HG03103 (cell line): Measurements from ENCODE around the gene CAMTA1.
"Not testable (repeated sequence)": the region's sequence is repeated elsewhere in the genome, so short reads cannot be mapped to it uniquely, and the experiment has no call there.

Experiments used
- ATAC-seq: cut with Tn5 transposase; IDR thresholded peaks from one replicate; pipeline ENCODE4 v1.9.1; 2021; ENCODE audit warnings: low read depth; ENCODE audit not compliant: unreplicated experiment

CAMTA1 gene, protein sequence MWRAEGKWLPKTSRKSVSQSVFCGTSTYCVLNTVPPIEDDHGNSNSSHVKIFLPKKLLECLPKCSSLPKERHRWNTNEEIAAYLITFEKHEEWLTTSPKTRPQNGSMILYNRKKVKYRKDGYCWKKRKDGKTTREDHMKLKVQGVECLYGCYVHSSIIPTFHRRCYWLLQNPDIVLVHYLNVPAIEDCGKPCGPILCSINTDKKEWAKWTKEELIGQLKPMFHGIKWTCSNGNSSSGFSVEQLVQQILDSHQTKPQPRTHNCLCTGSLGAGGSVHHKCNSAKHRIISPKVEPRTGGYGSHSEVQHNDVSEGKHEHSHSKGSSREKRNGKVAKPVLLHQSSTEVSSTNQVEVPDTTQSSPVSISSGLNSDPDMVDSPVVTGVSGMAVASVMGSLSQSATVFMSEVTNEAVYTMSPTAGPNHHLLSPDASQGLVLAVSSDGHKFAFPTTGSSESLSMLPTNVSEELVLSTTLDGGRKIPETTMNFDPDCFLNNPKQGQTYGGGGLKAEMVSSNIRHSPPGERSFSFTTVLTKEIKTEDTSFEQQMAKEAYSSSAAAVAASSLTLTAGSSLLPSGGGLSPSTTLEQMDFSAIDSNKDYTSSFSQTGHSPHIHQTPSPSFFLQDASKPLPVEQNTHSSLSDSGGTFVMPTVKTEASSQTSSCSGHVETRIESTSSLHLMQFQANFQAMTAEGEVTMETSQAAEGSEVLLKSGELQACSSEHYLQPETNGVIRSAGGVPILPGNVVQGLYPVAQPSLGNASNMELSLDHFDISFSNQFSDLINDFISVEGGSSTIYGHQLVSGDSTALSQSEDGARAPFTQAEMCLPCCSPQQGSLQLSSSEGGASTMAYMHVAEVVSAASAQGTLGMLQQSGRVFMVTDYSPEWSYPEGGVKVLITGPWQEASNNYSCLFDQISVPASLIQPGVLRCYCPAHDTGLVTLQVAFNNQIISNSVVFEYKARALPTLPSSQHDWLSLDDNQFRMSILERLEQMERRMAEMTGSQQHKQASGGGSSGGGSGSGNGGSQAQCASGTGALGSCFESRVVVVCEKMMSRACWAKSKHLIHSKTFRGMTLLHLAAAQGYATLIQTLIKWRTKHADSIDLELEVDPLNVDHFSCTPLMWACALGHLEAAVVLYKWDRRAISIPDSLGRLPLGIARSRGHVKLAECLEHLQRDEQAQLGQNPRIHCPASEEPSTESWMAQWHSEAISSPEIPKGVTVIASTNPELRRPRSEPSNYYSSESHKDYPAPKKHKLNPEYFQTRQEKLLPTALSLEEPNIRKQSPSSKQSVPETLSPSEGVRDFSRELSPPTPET (N-terminal part only)

DNA sequence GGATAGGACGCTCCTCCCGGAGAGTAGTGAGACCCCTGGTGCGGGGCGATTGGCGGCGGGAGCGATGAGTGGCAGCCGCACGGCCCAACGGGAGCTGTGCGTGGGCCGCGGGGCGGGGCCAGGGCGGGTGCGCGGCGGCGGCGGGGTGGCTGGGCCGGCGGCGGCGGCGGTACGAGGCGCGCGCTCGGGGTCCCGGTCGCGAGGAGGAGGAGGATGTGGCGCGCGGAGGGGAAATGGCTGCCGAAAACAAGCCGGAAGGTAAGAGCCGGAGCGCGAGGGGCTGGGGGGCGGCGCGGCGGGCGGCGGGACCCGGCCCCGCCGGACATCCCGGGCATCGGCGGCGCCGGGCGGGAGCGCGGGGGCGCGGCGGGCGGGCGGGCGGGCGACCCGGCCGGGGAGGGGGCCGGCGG, at the start of gene CAMTA1:
Gene CAMTA1, plus strand, starts transcription at position 137 of the 410 bp plus-strand sequence. Its CDS starts 77 bp downstream, at position 214.
- ATAC-seq, result peak; percentile 72

DNA sequence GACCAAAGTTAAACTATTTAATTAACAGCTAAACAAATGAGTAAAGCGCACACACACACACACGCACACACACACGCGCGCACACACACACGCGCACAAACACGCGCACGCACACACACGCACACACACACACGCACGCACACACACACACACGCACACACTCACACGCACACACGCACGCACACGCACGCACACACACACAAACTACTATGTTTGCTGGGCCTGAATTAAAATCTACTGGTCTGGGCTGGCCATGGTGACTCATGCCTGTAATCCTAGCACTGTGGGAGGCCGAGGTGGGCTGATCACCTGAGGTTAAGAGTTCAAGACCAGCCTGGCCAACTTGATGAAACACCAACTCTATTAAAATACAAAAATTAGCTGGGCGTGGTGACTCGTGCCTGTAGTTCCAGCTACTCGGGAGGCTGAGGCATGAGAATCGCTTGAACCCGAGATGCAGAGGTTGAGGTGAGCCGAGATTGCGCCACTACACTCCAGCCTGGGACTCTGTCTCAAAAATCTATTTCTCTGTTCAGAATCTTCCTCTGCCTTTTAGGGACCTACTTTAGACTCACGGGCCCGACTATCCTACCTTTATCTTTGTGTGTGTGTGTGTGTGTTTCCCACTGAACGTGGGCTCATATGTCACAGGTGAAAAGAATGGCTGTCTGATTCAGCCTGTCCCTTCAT, 46.1 kb upstream of the CAMTA1 start:
- no peak for ATAC-seq

DNA sequence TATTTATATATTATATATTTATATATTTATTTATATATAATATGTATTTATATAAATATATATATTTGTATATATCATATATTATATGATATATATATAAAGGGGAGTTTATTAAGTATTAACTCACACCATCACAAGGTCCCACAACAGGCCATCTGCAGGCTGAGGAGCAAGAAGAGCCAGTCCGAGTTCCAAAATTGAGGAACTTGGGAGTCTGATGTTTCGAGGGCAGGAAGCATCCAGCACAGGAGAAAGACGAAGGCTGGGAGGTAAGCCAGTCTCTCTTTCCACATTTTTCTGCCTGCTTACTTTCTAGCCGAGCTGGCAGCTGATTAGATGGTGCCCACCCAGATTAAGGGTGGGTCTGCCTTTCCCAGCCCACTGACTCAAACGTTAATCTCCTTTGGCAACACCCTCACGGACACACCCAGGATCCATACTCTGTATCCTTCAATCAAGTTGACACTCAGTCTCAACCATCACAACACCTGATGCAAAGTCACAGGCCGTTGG, 42.5 kb upstream of the CAMTA1 start:
- not testable (repeated sequence) for ATAC-seq

DNA sequence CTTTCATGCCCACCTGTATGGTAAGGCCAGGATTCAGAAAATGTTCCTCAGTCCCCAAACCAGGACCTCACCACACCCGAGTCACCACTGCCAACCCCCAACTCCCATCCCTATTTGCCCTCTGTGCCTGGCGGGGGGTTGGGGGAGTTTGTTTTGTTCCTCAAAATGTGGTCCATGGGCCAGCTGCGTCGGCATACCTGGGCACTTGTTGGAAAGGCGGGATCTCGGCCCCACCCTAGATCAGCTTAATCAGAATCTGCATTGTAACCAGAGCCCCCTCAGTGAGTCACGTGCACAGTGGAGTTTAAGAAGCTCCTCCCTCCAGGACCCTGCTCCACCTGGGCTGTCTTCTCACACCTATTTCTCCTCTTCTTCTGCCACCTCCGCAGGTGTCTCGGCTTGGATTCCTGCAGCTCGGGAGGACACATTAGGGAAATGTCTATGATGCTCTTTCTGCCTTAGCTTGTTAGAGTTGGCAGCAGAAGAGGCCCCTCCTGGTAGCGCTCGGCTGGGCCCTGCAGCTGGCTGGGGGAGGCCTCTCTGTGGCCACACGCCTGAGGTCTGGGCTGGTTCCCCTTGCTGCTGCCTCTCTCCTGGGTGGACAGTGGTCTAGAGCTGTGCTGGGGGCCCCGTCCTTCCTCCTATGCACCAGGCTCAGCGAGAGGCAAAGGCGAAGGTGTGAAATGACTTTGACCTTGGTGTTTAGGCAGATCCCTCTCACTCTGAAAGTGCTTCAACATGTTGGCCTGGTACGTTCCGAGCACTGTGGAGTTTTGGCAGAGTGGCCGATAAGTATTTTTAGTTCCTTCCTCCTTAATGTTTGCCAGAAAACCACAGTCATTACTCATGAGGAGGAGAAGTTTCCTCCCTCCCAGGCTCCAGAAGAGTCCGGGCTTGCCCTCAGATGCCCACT, 41.8 kb upstream of the CAMTA1 start:
- ATAC-seq, result no peak

DNA sequence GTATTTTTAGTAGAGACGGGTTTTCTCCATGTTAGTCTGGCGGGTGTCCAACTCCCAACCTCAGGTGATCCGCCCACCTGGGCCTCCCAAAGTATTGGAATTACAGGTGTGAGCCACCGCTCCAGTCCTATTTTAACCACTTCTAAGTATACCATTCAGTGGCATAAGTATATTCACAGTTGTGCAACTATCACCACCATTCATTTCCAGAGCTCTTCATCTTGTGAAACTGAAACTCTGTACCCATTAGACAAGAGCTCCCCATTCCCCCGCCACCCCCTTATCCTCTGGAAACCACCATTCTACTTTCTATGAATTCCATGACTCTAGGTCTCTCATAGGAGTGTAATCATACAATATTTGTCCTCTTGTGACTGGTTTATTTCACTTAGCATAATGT, 40.2 kb upstream of the CAMTA1 start:
- no peak for ATAC-seq

DNA sequence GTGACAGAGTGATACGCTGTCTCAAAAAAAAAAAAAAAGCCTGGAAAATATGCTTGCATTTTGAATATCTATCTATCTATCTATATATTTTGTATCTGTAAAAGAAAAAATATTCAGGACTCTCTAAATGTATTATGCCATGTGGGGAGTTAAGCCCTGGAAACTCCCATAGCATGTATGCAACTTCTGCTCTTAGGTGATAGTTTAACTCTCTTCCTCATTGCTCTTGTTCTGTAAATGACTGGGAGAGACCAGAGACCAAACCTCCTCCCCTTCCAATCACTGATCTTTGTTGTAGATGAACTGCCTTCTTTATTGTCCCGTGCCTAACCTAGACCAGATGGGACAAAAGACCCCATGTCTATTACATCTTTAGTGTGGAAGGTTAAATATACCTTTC, 37.6 kb upstream of the CAMTA1 start:
- ATAC-seq, result no peak

DNA sequence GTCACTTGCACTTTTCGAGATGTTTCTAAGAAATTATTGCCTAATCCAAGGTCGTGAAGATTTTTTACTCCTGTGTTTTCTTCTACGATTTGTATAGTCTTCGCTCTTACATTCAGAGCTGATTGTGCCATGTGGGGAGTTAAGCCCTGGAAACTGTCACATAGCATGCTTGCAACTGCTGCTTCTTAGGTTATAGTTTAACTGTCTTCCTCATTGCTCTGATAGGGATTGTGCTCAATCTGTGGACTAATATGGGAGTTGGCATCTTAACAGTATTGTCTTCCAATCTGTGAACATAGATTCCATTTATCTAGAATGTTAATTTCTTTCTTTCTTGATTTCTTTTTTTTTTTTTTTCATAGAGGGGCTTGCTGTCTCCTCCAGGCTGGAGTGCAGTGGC, 34.8 kb upstream of the CAMTA1 start:
- no peak for ATAC-seq

DNA sequence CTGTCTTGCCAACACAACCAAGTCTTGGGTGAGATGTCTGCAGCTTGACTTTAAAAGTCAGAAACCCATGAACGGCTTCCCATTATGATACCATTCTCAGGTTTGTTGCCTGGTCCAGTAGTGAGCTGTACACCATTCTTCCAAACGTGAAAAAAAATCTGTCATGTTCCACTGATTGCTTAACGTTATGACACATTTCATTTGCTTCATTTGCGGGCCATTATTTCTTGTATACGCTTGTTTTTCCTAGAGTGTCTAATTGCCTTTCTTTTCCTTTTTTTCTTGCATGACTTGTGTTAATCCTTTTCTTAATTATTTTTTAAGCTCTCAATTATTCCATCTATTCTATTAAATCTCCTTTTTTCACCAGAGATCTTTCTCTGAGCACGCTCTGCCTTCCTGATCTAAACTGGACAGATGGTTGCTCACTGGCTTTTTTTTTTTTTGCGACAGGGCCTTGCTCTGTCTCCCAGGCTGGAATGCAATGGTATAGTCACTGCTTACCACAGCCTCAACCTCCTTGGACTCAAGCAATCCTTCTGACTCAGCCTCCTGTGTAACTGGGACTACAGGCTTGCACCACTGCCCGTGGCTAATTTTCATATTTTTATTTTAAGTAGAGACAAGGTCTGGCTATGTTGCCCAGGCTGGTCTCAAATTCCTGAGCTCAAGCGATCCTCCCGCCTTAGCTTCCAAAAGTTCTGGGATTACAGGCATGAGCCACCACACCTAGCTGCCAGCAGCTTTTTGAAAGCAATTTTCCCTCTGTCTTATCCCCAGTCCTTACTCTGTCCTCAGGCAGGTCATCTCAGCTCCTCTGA, 31.7 kb upstream of the CAMTA1 start:
- ATAC-seq, result no peak

DNA sequence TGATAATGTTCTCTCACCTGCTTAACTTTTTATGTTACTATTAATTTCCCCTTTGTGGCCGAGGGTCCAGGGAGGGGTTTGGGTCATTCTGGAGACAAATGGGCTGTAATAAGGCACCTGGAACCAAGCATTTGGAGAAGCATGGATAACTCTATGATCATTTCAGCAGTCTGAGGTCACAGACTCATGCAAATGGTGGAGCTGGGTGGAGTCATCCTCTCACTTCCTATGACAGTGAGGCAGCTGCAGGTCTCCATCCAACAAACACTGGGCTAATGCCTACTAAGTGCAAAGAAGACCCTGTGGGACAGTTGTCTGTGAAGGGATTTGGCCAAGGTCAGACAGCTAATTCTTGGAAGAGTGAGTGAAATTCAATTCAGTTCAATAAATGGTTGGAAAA, 28.8 kb upstream of the CAMTA1 start:
- ATAC-seq, result no peak

DNA sequence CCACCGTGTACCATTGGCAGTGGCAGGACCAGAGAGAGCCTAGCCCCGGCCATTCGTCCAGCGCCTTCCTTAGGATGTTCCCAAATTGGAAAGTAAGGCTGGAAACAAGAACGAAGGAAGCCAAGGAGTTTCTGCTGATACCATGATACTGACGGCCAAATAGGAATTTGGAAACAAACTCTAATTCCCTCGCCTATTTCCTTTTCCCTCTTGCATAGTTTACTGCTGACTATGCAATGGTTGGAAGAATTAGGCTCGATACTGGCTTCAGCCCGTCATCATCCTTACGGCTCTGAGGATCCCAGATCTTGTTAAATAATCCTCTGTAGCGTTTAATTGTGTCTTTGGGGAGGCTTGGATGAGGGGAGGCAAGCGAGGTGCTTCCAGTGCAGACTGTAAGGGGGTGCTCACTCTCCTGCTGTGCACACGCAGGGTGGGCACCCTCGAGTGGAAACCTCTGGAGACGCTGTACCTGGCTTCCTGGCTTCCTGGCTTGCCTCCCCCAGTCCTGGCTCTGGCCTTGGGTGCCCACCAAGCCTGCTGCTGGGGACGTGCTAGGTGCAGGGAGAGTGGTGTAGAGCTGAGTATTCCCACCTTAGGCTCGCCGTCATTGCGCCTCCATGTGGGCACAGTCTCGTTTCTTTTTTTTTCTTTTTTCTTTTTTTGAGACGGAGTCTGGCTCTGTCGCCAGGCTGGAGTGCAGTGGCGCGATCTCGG, 27.4 kb upstream of the CAMTA1 start:
- ATAC-seq, result no peak

DNA sequence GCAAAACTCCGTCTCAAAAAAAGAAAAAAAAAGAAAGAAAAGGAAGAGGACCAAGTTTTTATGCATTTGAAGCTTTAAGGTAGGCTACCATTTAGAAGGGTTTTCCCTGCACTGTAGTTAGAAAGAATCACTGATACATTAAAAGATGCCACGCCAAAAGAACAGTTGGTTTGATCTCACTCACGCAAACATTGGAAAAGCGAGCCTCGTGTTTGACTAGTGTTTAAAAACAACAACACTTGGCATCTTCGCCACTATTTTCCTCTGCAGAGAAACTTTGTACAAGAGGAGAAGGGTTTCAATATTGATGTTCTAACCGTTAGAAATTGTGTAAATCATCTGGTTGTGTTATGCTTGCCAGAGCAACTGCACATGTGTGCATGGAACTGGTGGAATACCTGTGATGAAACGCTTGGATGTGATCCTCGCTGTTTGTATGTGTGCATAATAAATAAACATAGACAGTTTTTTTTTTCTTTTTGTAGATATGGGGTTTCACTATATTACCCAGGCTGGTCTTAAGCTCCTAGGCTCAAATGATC, 24.0 kb upstream of the CAMTA1 start:
- ATAC-seq, result no peak

DNA sequence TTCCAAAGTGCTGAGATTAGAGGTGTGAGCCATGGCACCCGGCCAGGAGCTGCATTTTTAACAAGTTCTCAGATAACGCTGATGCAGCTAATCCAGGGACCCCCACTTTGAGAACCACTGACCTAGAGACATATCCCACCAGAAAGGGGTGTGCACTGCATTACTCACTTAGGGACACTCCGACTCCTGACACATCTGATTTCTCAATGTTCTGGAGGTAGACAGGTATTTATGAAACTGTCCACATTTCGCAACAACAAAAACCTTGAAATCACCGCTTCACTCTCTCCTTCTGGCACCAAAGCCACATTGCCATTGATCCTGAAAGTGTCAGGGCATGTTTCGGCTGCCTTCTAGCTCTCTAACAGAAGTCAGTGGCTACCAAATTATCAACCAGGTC, 23.2 kb upstream of the CAMTA1 start:
- ATAC-seq, result no peak

DNA sequence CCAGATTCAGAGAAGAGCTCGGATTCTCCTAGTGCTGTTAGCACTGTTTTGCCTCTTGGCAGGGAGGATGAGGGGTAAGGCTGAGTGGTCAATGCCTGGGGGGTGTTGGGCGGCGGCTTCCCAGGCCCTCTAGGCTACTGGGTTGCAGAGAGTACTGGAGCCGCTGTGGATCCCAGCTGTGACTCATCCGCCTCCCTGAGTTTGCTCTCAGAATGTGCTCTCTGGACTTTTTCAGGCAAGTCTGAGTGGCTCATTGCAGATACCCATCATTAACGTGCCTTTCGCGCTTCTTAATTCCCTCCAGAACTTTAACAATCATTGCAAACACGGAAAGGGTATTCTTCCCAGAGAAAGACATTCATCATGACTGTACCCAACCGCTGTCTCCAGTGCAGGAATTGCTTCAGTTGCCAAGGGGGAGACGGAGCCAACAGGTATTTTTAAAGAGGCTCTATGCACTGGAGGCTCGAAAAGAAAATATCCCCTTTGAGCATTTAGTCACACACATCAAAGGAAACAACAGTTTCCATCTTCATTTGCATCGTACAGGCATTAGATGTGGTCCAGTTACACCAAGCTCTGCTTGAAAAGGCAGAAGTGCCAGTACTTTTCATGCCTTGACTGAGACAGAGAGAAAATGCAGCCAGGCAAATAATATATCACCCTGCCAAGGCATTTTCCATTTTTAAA, 14.4 kb upstream of the CAMTA1 start:
- no peak for ATAC-seq

DNA sequence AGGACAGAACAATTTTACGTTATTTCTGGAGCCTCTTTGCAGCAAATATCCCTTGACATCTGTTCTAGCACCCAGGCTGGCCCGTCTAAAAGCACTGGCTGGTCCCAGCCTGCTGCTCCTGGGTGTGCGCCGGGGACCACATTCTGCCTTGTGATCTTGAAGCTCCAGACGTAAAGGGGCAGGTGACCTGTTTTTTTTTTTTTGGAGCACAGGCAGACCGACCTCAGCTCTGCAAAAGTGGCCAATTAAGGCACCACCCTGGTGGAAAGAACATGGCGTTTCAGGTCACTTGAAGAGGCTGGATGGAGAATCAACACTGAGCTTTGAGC, 13.8 kb upstream of the CAMTA1 start:
- no peak for ATAC-seq

DNA sequence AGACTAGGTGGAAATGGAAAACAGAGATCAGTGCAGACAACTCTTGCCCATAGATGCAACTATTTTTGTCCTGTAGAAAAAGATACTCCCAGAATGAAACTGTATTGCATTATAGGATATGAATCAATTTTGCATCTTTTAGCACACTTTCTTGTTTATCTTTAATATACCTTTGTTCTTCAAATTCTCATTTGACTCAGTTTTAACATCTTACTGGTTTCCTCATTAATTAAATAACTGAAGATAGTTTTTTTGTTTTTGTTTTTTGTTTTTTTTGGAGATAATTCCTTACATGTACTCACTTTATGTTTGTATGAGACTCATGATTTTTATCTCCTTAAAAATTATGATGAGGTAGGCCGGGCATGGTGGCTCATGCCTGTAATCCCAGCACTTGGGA, 10.9 kb upstream of the CAMTA1 start:
- no peak for ATAC-seq

DNA sequence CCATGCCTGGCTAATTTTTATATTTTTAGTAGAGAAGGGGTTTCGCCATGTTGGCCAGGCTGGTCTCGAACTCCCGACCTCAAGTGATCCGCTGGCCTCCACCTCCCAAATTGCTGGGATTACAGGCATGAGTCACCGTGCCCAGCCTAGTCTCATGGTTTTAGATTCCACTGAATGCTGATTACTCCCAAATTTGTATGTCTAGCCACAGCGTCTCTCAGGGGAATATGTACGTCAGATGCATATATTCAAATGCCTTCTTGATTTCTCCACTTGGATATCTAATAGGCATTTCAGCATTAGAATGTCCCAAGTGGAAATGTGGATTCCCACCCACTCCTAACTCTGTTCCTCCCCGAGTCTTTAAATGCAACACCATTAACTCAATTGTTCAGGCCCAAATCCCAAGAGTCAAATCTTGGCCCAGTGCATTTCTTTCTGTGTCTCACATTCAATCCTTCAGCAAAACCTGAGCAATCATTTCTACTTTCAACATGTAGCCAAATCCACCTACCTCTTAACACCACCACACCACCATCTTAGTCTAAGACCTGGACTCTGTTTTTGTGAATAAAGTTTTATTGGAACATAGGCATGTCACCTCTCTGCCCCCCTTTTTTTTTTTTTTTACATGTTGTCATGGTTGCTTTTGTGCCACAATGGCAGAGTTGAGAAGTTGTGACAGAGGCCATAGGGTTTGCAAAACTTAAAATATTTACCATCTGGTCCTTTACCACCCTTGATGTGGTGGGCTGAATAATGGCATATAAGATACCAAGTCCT, 9.8 kb upstream of the CAMTA1 start:
- ATAC-seq, result no peak
